ENCODE results near the gene TOMM40L. TPM values are rescaled to one million over a fixed set of nuclear protein-coding genes. Genes with fewer than 3 reads are reported as not detected.

Gene TOMM40L
- 16.2 TPM for polyA plus RNA-seq
- long read RNA-seq, donor 1, partial matches to known transcripts: 0 of 1 reads
- long read RNA-seq, donor 1, other reads (novel, unspliced or antisense): 0 of 1 reads
- long read RNA-seq, donor 2, partial matches to known transcripts: 18 of 20 reads
- long read RNA-seq, donor 2, other reads (novel, unspliced or antisense): 0 of 20 reads
- long read RNA-seq, donor 3: 0 reads
- long read RNA-seq, donor 4: 0 reads
- long read RNA-seq, donor 5, partial matches to known transcripts: 0 of 2 reads
- long read RNA-seq, donor 5, other reads (novel, unspliced or antisense): 0 of 2 reads
- long read RNA-seq, donor 6, transcript TOMM40L-202 (10 exons, 2,708 nt): major isoform, 6 of 9 reads
- long read RNA-seq, donor 6, partial matches to known transcripts: 0 of 9 reads
- long read RNA-seq, donor 6, other reads (novel, unspliced or antisense): 0 of 9 reads
- long read RNA-seq, donor 7: 0 reads
- long read RNA-seq, donor 8: 0 reads
- long read RNA-seq, donor 9, partial matches to known transcripts: 0 of 6 reads
- long read RNA-seq, donor 9, other reads (novel, unspliced or antisense): 0 of 6 reads
- long read RNA-seq, donor 10, transcript TOMM40L-202 (10 exons, 2,708 nt): major isoform, 7 of 10 reads
- long read RNA-seq, donor 10, partial matches to known transcripts: 0 of 10 reads
- long read RNA-seq, donor 10, other reads (novel, unspliced or antisense): 0 of 10 reads
- long read RNA-seq, donor 11, partial matches to known transcripts: 0 of 2 reads
- long read RNA-seq, donor 11, other reads (novel, unspliced or antisense): 0 of 2 reads

DNA sequence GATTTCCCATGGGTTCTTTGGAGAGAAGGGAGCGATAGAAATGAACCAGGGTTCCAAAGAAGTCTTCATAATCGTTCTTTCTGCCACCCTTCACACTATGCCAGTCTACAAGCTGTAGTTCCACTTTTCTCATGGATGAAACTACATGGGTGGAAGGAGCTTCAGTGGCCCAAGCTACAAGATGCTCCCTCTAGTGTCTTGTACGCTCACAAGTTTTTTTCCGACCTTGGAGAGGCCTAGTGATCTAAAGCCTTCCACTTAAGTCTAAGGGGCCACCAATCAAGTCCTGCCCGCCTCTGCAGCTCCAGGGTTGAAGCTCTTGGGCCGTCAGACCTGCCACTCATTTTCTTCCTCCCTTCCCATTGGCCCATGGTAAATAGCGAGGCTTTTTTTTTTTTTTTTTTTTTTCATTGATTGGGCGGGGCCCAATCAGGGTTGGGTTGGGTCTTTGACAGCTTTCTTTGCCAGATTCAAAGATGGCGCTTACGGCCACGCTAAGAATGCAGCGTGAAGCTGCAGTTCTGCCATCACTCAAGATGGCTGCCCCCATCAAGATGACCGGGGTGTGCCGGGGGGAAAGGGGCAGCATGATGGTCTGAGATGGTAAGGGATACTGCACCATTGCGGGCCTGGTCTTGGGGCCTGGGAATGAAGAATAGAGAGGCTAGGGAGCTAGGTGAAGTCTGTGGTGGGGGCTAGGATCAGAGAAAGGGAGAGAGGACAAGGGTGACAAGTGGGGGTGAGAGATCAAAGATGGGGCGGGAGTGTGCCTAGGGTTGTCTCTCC is at the start of gene TOMM40L:
TSS of gene TOMM40L (plus strand) at position 527 of the 786 bp plus-strand sequence. CDS start 430 bp downstream, outside the sequence.
- Histone ChIP-seq H3K36me3 (ENCODE audit: control insufficient read depth, insufficient read depth, low read length) (peaks cover 28% of the 10 kb centered on the region), H3K27me3 (ENCODE audit: control insufficient read depth, insufficient read depth, low read length) (no peaks in the 10 kb centered on the region), H3K27ac (ENCODE audit: low read length) (peak within 1 kb of the TSS; percentile 95), H3K4me1 (ENCODE audit: control insufficient read depth, insufficient read depth, low read length) (peaks cover 70% of the 10 kb centered on the region), H3K4me3 (ENCODE audit: low read length) (peak within 1 kb of the TSS; percentile 77), H3K9me3 (ENCODE audit: control insufficient read depth, low read depth, low read length) (no peaks in the 10 kb centered on the region)
- WGBS (ENCODE audit: insufficient coverage, low lambda C conversion rate): 0% methylated on average over 1 of the region's 16 CpGs
- DNase-seq: peak; percentile 98 to 99

- H3K4me1 ChIP-seq (ENCODE audit: control insufficient read depth, insufficient read depth, low read length): peaks cover 12% of the 10 kb centered on the region
- WGBS (ENCODE audit: insufficient coverage, low lambda C conversion rate): 80% methylated on average over 1 of the region's 17 CpGs
- no peak for DNase-seq
- no peaks in the 10 kb centered on the region for H3K27me3 ChIP-seq (ENCODE audit: control insufficient read depth, insufficient read depth, low read length)
- H3K4me3 ChIP-seq (ENCODE audit: low read length): peak overlapping the region; percentile 92
- H3K27ac ChIP-seq (ENCODE audit: low read length): peak overlapping the region; percentile 55
- peaks cover 39% of the 10 kb centered on the region for H3K36me3 ChIP-seq (ENCODE audit: control insufficient read depth, insufficient read depth, low read length)
- no peaks in the 10 kb centered on the region for H3K9me3 ChIP-seq (ENCODE audit: control insufficient read depth, low read depth, low read length)
Measured at GRCh38 chr1:161176468-161177111, 49.3 kb upstream of the TOMM40L start.

DNA sequence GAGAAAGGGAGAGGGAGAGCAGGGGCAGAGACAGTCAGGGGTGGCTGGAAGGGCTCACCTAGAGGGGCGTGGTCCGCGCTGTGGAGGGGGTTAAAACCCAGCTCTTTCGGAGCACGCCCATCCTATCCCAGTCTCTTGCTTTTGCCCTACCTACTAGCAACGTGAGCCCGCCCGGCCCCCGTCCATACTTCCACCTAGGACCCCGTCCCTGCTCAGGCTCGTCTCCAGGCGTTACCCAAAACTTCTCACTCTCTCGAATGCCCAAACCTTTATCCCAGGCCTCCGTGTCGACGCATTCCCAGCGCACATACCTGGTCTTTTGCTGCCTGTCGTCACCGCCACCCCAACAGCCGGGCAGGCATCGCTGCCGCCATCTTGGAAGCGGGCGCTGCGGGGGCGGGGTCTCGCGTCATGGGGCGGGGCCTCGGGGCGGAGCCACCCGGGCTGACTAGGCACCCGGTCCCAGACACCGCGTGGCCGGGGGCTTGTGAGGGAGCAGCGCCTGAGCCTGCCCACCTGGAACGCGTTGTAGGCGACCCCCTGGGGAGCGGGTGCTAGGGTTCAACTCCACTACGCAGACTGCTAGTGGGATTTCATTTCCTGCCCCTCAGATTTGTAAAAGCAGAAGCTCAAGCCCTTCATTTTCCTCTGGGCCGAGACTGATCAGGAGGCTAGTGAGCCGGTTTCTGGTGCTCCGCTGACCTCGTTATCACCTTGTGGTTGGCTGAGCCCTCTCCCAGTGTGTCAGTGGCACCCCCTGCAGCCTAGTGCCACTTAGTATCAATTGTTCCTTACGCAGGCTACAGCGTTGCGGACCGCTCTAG is 48.5 kb upstream of the TOMM40L start, which contains the start of gene B4GALT3:
TSS of gene B4GALT3 (minus strand) at position 396 of the 824 bp plus-strand sequence. CDS start 1,447 bp downstream, outside the sequence.
- H3K4me1 ChIP-seq (ENCODE audit: control insufficient read depth, insufficient read depth, low read length): peaks cover 12% of the 10 kb centered on the region
- DNase-seq: peak; percentile 62 to 91
- peak within 1 kb of the TSS; percentile 92 for H3K4me3 ChIP-seq (ENCODE audit: low read length)
- H3K9me3 ChIP-seq (ENCODE audit: control insufficient read depth, low read depth, low read length): no peaks in the 10 kb centered on the region
- no peaks in the 10 kb centered on the region for H3K27me3 ChIP-seq (ENCODE audit: control insufficient read depth, insufficient read depth, low read length)
- no CpG with 5 or more reads among the region's 50 CpGs for WGBS (ENCODE audit: insufficient coverage, low lambda C conversion rate)
- H3K36me3 ChIP-seq (ENCODE audit: control insufficient read depth, insufficient read depth, low read length): peaks cover 32% of the 10 kb centered on the region
- peak within 1 kb of the TSS; percentile 55 for H3K27ac ChIP-seq (ENCODE audit: low read length)

DNA sequence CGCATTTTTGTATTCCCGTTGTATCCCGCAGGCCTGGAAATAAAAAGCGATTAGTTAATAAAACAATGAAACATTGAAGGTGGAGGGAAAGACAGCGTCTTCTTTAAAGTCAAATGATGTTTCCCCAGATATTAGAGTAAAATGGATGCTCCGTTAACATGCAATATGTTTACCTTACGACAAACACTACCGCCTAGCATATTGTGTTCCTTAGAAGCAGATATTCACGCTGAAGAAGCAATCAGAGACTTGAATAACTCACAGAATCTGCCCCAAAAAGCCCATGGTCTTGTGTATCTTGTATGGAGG is 48.0 kb upstream of the TOMM40L start:
- Histone ChIP-seq H3K9me3 (ENCODE audit: control insufficient read depth, low read depth, low read length) (no peaks in the 10 kb centered on the region), H3K27me3 (ENCODE audit: control insufficient read depth, insufficient read depth, low read length) (no peaks in the 10 kb centered on the region), H3K36me3 (ENCODE audit: control insufficient read depth, insufficient read depth, low read length) (peaks cover 26% of the 10 kb centered on the region), H3K27ac (ENCODE audit: low read length) (peak overlapping the region; percentile 55), H3K4me1 (ENCODE audit: control insufficient read depth, insufficient read depth, low read length) (peaks cover 12% of the 10 kb centered on the region), H3K4me3 (ENCODE audit: low read length) (peak overlapping the region; percentile 92)
- 20% methylated on average over 1 of the region's 9 CpGs for WGBS (ENCODE audit: insufficient coverage, low lambda C conversion rate)
- no peak for DNase-seq

DNA sequence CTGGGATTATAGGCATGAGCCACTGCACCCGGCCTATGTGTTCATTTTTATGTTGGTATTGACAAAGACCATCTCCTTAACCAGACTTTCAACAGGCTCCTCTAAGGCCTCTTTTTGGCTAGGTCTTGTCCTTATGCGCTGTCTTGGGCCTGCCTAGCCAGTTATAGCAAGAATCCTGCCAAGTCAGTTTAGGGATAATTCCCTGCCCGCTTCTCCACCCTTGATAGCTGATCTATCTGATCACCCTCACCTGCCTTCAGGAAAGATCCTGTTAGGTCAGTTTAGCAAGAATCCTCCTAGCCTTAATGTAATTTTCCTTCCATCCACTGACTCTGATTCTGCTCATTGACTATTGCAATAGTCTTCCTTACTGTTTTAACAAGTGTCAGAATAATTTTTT is 46.2 kb upstream of the TOMM40L start:
- DNase-seq: no peak
- H3K4me3 ChIP-seq (ENCODE audit: low read length): no peak overlapping the region
- H3K36me3 ChIP-seq (ENCODE audit: control insufficient read depth, insufficient read depth, low read length): peaks cover 12% of the 10 kb centered on the region
- H3K27me3 ChIP-seq (ENCODE audit: control insufficient read depth, insufficient read depth, low read length): no peaks in the 10 kb centered on the region
- no peak overlapping the region for H3K27ac ChIP-seq (ENCODE audit: low read length)
- H3K9me3 ChIP-seq (ENCODE audit: control insufficient read depth, low read depth, low read length): no peaks in the 10 kb centered on the region
- H3K4me1 ChIP-seq (ENCODE audit: control insufficient read depth, insufficient read depth, low read length): peaks cover 12% of the 10 kb centered on the region
- WGBS (ENCODE audit: insufficient coverage, low lambda C conversion rate): no CpG with 5 or more reads among the region's 3 CpGs

GRCh38 chr1:161180639-161181038 is 45.2 kb upstream of the TOMM40L start:
- H3K4me3 ChIP-seq (ENCODE audit: low read length): no peak overlapping the region
- H3K36me3 ChIP-seq (ENCODE audit: control insufficient read depth, insufficient read depth, low read length): peaks cover 3% of the 10 kb centered on the region
- no peak overlapping the region for H3K27ac ChIP-seq (ENCODE audit: low read length)
- H3K9me3 ChIP-seq (ENCODE audit: control insufficient read depth, low read depth, low read length): no peaks in the 10 kb centered on the region
- no peaks in the 10 kb centered on the region for H3K27me3 ChIP-seq (ENCODE audit: control insufficient read depth, insufficient read depth, low read length)
- DNase-seq: no peak
- H3K4me1 ChIP-seq (ENCODE audit: control insufficient read depth, insufficient read depth, low read length): peaks cover 12% of the 10 kb centered on the region
- no CpG with 5 or more reads among the region's 1 CpG for WGBS (ENCODE audit: insufficient coverage, low lambda C conversion rate)

- WGBS (ENCODE audit: insufficient coverage, low lambda C conversion rate): no CpG with 5 or more reads among the region's 1 CpG
- Histone ChIP-seq H3K27me3 (ENCODE audit: control insufficient read depth, insufficient read depth, low read length) (no peaks in the 10 kb centered on the region), H3K27ac (ENCODE audit: low read length) (no peak overlapping the region), H3K36me3 (ENCODE audit: control insufficient read depth, insufficient read depth, low read length) (no peaks in the 10 kb centered on the region), H3K9me3 (ENCODE audit: control insufficient read depth, low read depth, low read length) (no peaks in the 10 kb centered on the region), H3K4me1 (ENCODE audit: control insufficient read depth, insufficient read depth, low read length) (peaks cover 4% of the 10 kb centered on the region), H3K4me3 (ENCODE audit: low read length) (no peak overlapping the region)
- DNase-seq: no peak
Measured at GRCh38 chr1:161182214-161182613, 43.6 kb upstream of the TOMM40L start.

- Histone ChIP-seq H3K27ac (ENCODE audit: low read length) (peak overlapping the region; percentile 30), H3K9me3 (ENCODE audit: control insufficient read depth, low read depth, low read length) (no peaks in the 10 kb centered on the region), H3K4me3 (ENCODE audit: low read length) (no peak overlapping the region), H3K27me3 (ENCODE audit: control insufficient read depth, insufficient read depth, low read length) (no peaks in the 10 kb centered on the region), H3K4me1 (ENCODE audit: control insufficient read depth, insufficient read depth, low read length) (no peaks in the 10 kb centered on the region), H3K36me3 (ENCODE audit: control insufficient read depth, insufficient read depth, low read length) (no peaks in the 10 kb centered on the region)
- 30% methylated on average over 2 of the region's 3 CpGs for WGBS (ENCODE audit: insufficient coverage, low lambda C conversion rate)
- DNase-seq: peak; percentile 49 to 59
Measured at GRCh38 chr1:161185282-161185682, 40.6 kb upstream of the TOMM40L start.

DNA sequence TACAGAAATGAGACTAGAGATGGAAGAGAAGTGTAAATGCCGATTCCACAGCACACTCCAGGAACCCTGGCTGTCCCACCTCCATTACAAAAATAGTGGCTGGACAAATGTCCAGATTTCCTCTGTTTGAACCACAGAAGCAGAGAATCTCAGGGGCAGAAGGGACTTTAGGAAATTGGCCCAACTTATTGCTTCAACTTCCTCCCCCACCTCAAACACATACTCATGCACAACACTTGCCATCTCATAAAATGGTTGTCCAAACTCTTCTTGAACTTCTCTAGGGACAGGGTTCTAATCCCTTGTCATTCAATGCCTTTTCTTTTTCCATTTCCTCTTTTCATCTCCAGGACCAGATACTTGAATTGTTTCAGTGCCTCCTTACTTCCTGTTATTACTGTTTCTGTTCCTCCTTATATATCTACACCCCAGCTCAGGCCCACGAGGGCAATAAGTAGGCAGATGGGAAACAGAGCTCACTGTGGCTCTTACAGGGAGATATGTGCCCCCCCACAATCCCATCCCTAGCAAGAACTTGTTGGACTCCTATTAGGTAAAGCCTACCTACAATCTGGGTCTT is 40.0 kb upstream of the TOMM40L start:
- Histone ChIP-seq H3K27me3 (ENCODE audit: control insufficient read depth, insufficient read depth, low read length) (peaks cover 2% of the 10 kb centered on the region), H3K4me3 (ENCODE audit: low read length) (no peak overlapping the region), H3K4me1 (ENCODE audit: control insufficient read depth, insufficient read depth, low read length) (no peaks in the 10 kb centered on the region), H3K27ac (ENCODE audit: low read length) (peak overlapping the region; percentile 30), H3K36me3 (ENCODE audit: control insufficient read depth, insufficient read depth, low read length) (no peaks in the 10 kb centered on the region), H3K9me3 (ENCODE audit: control insufficient read depth, low read depth, low read length) (no peaks in the 10 kb centered on the region)
- no CpG with 5 or more reads among the region's 2 CpGs for WGBS (ENCODE audit: insufficient coverage, low lambda C conversion rate)
- DNase-seq: no peak

Data from large intestine (tissue), 12 donors.